Calu3 (cell line): ENCODE data around the gene CCSER2. TPM values are rescaled to one million over a fixed set of nuclear protein-coding genes. Genes with fewer than 3 reads are reported as not detected.

Experiments used
- BruUV-seq: library from RNA; stranded (reverse); fragments of 400-500 nt; replicated peaks from 2 replicates; lab custom pipeline; 2021; lab: Mats Ljungman, UMichigan
- CTCF ChIA-PET: fragments of 300-600 bp; sonication (Branson Sonifier 250); formaldehyde crosslinking; loops from one replicate; lab custom pipeline; 2022; ENCODE audit warnings: antibody characterized with exemption; lab: Charles Lee
- DNase-seq: peaks from one replicate; pipeline ENCODE4 v3.0.0; 2022
- H3K27ac Mint-ChIP-seq: one replicate; pipeline ENCODE4 v1.8.0; 2022; ENCODE audit warnings: mixed read lengths; ENCODE audit not compliant: unreplicated experiment
- H3K27me3 Mint-ChIP-seq: one replicate; pipeline ENCODE4 v1.8.0; 2022; ENCODE audit warnings: mixed read lengths; ENCODE audit not compliant: unreplicated experiment
- H3K36me3 Mint-ChIP-seq: one replicate; pipeline ENCODE4 v1.8.0; 2022; ENCODE audit warnings: mild to moderate bottlenecking, moderate library complexity, mixed read lengths; ENCODE audit not compliant: insufficient read depth, unreplicated experiment
- H3K4me1 Mint-ChIP-seq: one replicate; pipeline ENCODE4 v1.8.0; 2022; ENCODE audit warnings: mild to moderate bottlenecking, low read depth, mixed read lengths; ENCODE audit not compliant: unreplicated experiment
- H3K4me3 Mint-ChIP-seq: one replicate; pipeline ENCODE4 v1.8.0; 2022; ENCODE audit warnings: mild to moderate bottlenecking, low read depth, moderate library complexity, mixed read lengths; ENCODE audit not compliant: unreplicated experiment
- H3K9me3 Mint-ChIP-seq: one replicate; pipeline ENCODE4 v1.8.0; 2022; ENCODE audit warnings: low read depth, mixed read lengths; ENCODE audit not compliant: unreplicated experiment
- intact Hi-C: fragments of 100-400 bp; cut with micrococcal nuclease; formaldehyde crosslinking; loops from one replicate; pipeline ENCODE4 v1.10.0; 2022; ENCODE audit not compliant: unreplicated experiment
- total RNA-seq: library from RNA; stranded (reverse); gene quantifications from 2 replicates; pipeline ENCODE4 v1.2.3, GENCODE V29; 2022
- TF ChIP-seq, protein P1 (sequence below): fragments of 200-600 bp; IDR thresholded peaks from one replicate; pipeline ENCODE4 v1.8.0; 2022; ENCODE audit warnings: antibody characterized with exemption; ENCODE audit not compliant: unreplicated experiment

The CCSER2 gene
- total RNA-seq, 1 experiment from 2014 or later = 27.8 TPM

DNA sequence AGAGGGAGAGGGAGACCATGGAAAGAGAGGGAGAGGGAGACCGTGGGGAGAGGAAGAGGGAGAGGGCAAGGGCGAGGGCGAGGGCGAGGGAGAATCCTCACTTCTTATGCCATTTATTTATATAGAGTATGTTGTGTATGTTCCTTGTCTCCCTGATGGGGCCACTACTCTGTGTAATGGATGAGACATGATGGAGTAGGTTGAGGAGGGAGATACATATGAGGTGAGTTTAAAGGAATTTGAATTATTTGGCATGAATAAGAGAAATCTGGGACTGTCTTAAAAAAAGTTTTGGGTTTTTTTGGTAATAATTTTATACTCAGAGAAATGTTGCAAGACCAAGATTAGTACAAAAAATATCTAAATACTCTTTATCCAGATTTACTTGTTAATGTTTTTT lies 20.1 kb downstream of the CCSER2 start:
- Mint-ChIP-seq H3K9me3 (no peaks in the 10 kb centered on the region), H3K4me3 (no peak overlapping the region), H3K27me3 (no peaks in the 10 kb centered on the region), H3K4me1 (no peaks in the 10 kb centered on the region), H3K27ac (no peak overlapping the region), H3K36me3 (peaks cover 6% of the 10 kb centered on the region)
- TF ChIP-seq, protein P1, sequence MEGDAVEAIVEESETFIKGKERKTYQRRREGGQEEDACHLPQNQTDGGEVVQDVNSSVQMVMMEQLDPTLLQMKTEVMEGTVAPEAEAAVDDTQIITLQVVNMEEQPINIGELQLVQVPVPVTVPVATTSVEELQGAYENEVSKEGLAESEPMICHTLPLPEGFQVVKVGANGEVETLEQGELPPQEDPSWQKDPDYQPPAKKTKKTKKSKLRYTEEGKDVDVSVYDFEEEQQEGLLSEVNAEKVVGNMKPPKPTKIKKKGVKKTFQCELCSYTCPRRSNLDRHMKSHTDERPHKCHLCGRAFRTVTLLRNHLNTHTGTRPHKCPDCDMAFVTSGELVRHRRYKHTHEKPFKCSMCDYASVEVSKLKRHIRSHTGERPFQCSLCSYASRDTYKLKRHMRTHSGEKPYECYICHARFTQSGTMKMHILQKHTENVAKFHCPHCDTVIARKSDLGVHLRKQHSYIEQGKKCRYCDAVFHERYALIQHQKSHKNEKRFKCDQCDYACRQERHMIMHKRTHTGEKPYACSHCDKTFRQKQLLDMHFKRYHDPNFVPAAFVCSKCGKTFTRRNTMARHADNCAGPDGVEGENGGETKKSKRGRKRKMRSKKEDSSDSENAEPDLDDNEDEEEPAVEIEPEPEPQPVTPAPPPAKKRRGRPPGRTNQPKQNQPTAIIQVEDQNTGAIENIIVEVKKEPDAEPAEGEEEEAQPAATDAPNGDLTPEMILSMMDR = no peak
- no TSS peak for BruUV-seq
- intact Hi-C loops = no loop called here
- CTCF ChIA-PET = no interaction called here
- no peak for DNase-seq

DNA sequence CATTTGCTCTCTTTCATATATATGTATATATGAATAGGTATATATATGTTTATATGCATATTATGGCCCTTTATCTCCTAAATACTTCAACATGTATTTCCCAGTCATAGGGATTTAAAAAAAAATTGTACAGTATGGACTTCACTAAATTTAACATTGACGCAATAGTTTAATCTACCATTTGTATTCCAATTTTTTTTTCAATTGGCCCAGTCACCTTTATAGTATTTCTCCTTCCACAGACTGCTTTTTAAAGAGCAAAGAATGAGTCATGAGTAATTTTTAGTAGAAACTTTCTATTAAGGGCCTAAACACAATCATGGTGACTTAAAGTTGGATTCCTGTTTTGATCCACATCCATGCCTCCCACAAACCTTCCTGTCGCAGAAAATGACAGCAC lies 20.5 kb downstream of the CCSER2 start:
- BruUV-seq = no TSS peak
- Mint-ChIP-seq H3K27ac (no peak overlapping the region), H3K4me1 (no peaks in the 10 kb centered on the region), H3K9me3 (no peaks in the 10 kb centered on the region), H3K4me3 (no peak overlapping the region), H3K27me3 (no peaks in the 10 kb centered on the region), H3K36me3 (peaks cover 6% of the 10 kb centered on the region)
- intact Hi-C loops = no loop called here
- TF ChIP-seq, protein P1 = no peak
- CTCF ChIA-PET = no interaction called here
- no peak for DNase-seq

DNA sequence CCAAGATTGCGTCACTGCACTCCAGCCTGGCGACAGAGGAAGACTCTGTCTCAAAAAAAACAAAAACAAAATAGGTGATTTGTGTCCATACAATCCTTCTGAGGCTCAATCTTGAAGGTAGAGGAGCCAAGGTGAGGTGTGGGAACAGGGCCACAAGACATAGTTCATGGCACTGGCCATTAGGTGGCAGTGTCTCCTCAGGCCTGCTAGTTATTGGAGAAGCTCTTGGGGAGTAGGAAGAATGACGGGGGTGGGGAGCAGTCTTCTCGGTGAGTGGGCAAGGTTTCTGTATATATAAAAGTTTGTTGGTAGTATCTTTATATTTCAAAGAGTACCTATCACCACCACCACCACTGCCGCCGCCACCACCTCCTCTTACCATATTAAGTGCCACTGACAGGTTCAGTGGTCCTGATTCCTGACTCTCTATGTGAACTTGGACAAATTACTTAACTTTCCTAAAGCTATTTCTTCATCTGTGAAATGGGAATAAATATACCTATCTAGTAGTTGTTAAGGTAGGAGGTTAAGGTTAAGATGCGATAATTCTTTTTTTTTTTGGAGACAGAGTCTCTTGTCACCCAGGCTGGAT lies 24.0 kb downstream of the CCSER2 start:
- peak; percentile 53 for DNase-seq
- intact Hi-C loops = no loop called here
- CTCF ChIA-PET = interaction anchor here (0.7 to 1.4 kb wide), 4 partner anchors 12 to 185 kb away, joined by 3 to 7 read pairs (median 4); no protein-coding TSS in a partner anchor
- H3K27ac Mint-ChIP-seq = no peak overlapping the region
- no peaks in the 10 kb centered on the region for H3K9me3 Mint-ChIP-seq
- H3K4me3 Mint-ChIP-seq = no peak overlapping the region
- TF ChIP-seq, protein P1 = peak; percentile 45
- H3K4me1 Mint-ChIP-seq = no peaks in the 10 kb centered on the region
- H3K36me3 Mint-ChIP-seq = peaks cover 6% of the 10 kb centered on the region
- no peaks in the 10 kb centered on the region for H3K27me3 Mint-ChIP-seq
- no TSS peak for BruUV-seq

DNA sequence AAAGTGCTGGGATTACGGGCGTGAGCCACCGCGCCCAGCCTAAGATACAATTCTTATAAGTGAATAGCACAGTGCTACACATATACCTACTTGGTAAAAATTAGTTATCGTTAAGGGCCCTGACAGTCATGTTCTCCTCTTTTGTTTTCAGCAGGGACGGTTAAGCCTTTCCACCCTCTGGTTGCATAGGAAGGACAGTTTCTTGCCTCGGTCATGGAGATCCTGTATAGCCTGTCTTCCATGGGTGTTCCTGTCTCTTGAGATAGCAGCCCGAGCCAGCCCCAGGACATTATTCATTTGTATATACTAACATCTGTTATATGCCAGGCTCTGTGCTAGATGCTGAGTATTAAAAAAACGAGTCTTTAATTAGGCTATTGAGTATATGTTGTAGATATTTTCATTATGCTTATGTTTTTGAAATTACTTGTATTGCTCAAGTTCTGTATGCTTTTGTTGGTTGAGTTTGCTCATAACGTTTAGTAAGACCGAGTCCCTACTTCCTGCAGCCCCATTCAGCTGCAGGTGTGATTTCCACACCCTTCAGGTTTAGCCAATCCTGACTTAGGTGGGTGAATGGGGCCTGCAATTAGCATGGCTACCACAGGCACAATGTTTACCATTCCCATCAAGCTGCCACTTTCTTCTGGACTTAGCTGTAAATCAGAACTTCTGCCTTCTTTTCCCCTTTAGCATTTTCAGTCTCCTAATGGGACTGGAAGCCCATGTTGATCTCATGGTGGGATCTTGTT lies 24.8 kb downstream of the CCSER2 start:
- Mint-ChIP-seq H3K9me3 (no peaks in the 10 kb centered on the region), H3K27me3 (no peaks in the 10 kb centered on the region), H3K27ac (no peak overlapping the region), H3K4me3 (no peak overlapping the region), H3K4me1 (no peaks in the 10 kb centered on the region), H3K36me3 (no peaks in the 10 kb centered on the region)
- CTCF ChIA-PET = no interaction called here
- TF ChIP-seq, protein P1 = no peak
- intact Hi-C loops = no loop called here
- BruUV-seq = no TSS peak
- DNase-seq = no peak
